WTC11 (cell line): ENCODE measurements around the gene SQOR.

ENCODE experiments used
- CREB1 ChIP-seq: sonication (generic); formaldehyde crosslinking; IDR thresholded peaks from 2 replicates; pipeline ENCODE4 v1.8.0; 2023; ENCODE audit warnings: mild to moderate bottlenecking, missing genetic modification reagents
- CTCF ChIP-seq: fragments of 200-600 bp; IDR thresholded peaks from 2 replicates; pipeline ENCODE4 v1.8.0; 2022; ENCODE audit warnings: antibody characterized with exemption
- ELF4 ChIP-seq: sonication (generic); formaldehyde crosslinking; IDR thresholded peaks from 2 replicates; pipeline ENCODE4 v1.8.1; 2022; ENCODE audit warnings: low read depth, mild to moderate bottlenecking, moderate library complexity, missing genetic modification reagents
- ESRRA ChIP-seq: sonication (generic); formaldehyde crosslinking; IDR thresholded peaks from 2 replicates; pipeline ENCODE4 v1.8.1; 2022; ENCODE audit warnings: mild to moderate bottlenecking, missing genetic modification reagents, borderline replicate concordance
- FOXJ3 ChIP-seq: sonication (generic); formaldehyde crosslinking; IDR thresholded peaks from 2 replicates; pipeline ENCODE4 v1.9.0; 2021; ENCODE audit warnings: missing genetic modification reagents, mild to moderate bottlenecking, borderline replicate concordance
- HMGXB4 ChIP-seq: sonication (generic); formaldehyde crosslinking; IDR thresholded peaks from 2 replicates; pipeline ENCODE4 v1.8.1; 2023; ENCODE audit warnings: mild to moderate bottlenecking, moderate library complexity, missing genetic modification reagents
- IRF2 ChIP-seq: sonication (generic); formaldehyde crosslinking; IDR thresholded peaks from 2 replicates; pipeline ENCODE4 v1.8.0; 2022; ENCODE audit warnings: low read depth, missing genetic modification reagents, borderline replicate concordance
- KAT7 ChIP-seq: sonication (generic); formaldehyde crosslinking; IDR thresholded peaks from 2 replicates; pipeline ENCODE4 v1.8.1; 2023; ENCODE audit warnings: missing genetic modification reagents, mild to moderate bottlenecking, borderline replicate concordance
- MAX ChIP-seq: sonication (generic); formaldehyde crosslinking; IDR thresholded peaks from 2 replicates; pipeline ENCODE4 v1.8.0; 2022; ENCODE audit warnings: mild to moderate bottlenecking, missing genetic modification reagents
- MYBL2 ChIP-seq: sonication (generic); formaldehyde crosslinking; IDR thresholded peaks from 2 replicates; pipeline ENCODE4 v1.8.1; 2023; ENCODE audit warnings: mild to moderate bottlenecking, moderate library complexity, missing genetic modification reagents
- NR3C1 ChIP-seq: sonication (generic); formaldehyde crosslinking; conservative IDR thresholded peaks from 2 replicates; pipeline ENCODE4 v1.8.1; 2023; ENCODE audit warnings: low read depth, mild to moderate bottlenecking, missing genetic modification reagents
- TEAD4 ChIP-seq: sonication (generic); formaldehyde crosslinking; IDR thresholded peaks from 2 replicates; pipeline ENCODE4 v1.8.0; 2022; ENCODE audit warnings: mild to moderate bottlenecking, missing genetic modification reagents
- ZSCAN18 ChIP-seq: fragments of 250-450 bp; sonication (Bioruptor Pico); IDR thresholded peaks from 2 replicates; pipeline ENCODE4 v2.1.2; 2022; ENCODE audit warnings: mild to moderate bottlenecking, moderate library complexity

GRCh38 chr15:45650889-45651525, 16.2 kb downstream of the SQOR start:
- TF ChIP-seq CTCF (no peak), ZSCAN18 (no peak), NR3C1 (CRISPR knock-in tag) (no peak), MAX (no peak), ESRRA (CRISPR knock-in tag) (no peak), TEAD4 (CRISPR knock-in tag) (no peak), KAT7 (CRISPR knock-in tag) (no peak), HMGXB4 (no peak), IRF2 (CRISPR knock-in tag) (no peak), FOXJ3 (CRISPR knock-in tag) (no peak), CREB1 (CRISPR knock-in tag) (no peak), ELF4 (CRISPR knock-in tag) (no peak), MYBL2 (no peak)
